Colon (tissue), 2 donors: ENCODE results near the gene TANC2.

Source experiments
- FAIRE-seq: peaks from 2 replicates; lab custom pipeline; 2012; peaks lifted over from hg19 to GRCh38; lab: Jason Lieb, UNC
- donor health status: control.
- donor health status: control.

Gene TANC2

GRCh38 chr17:62965686-62966425, at the start of gene TANC2:
TSS of gene TANC2 (plus strand) at chr17:62966235. CDS start at chr17:63009560, 43,325 bp downstream.
- no peak for FAIRE-seq

DNA sequence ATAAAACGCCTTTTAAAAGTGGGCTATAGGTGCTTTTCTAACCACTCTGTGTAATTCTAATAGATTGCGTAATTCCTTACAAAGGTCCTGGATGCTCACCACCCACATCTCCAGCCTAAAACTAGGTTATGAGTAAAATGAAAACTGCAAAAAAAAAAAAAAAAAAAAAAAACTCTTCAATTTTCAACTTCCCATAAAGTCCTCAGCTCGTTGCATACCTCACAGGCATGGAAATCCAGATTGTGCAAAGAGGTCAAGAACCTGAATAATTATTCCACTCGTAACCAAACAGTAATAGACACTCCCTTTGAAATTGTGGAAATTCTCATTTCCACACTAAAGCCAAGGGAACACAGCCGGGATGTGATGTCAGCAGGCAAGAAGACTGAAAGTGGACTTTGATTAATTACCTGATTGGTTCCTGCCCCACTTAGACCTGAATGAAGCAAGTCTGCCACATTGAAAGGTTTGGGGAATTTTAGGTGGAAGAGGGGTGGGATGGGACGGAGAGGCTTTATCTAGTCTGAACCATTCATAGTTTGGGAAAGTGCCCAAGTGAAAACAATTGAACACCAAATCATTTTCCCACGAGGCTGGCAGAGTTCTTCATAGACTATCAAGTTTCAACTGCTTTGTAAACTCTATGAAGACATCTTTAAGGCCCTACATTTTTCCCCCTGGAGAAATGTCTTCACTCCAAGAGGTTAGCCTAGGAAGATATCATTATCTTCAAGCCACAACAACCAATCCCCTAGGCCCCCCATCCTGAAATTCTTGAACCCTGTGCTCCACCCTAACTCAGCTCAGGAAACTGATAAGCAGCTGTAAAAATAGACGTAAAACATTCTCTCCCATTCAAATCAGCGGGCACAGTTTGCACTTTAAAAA, 49.1 kb upstream of the TANC2 start:
- no peak for FAIRE-seq

GRCh38 chr17:62919388-62919787, 46.6 kb upstream of the TANC2 start:
- no peak for FAIRE-seq

DNA sequence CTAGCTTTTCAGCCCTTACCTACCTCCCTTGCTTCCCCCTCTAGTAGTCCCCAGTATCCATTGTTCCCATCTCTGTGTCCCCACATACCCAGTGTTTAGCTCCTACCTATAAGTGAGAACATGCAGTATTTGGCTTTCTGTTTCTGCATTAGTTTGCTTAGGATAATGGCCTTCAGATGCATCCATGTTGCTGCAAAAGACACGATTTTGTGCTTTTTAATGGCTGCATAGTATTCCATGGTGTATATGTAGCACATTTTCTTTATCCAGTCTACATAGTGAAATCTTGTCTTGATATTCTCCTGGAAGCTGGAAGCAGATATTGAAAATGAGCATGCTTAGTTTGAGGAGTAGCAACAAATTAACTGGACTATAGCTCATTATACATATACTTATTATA, 45.7 kb upstream of the TANC2 start:
- FAIRE-seq = no peak

GRCh38 chr17:62921817-62922216, 44.2 kb upstream of the TANC2 start:
- no peak for FAIRE-seq

GRCh38 chr17:62923258-62924150, 42.5 kb upstream of the TANC2 start:
- FAIRE-seq = no peak

DNA sequence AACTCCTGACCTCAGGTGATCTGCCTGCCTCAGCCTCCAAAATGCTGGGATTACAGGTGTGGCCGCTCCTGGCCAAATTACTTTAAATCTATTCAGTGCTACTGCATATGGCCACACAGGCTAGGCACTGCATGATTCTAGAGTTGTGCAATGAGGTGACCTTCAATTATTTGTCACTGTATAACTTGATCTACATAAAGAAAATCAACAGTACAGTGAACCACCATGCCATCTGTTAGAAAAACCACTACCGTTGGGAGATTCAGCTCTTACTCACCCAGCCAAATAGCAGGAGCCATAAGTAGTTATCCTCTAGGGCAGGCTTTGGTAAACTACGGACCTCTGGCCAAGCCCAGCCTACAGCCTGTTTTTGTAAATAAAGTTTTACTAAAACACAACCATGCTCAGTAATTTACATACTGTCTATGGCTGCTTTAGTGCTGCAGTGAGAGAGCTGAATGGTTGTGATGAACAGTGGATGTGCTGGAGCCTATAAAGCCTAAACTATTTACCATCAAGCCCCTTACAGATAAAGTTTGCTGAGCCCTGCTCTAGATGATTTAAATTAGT, 40.7 kb upstream of the TANC2 start:
- no peak for FAIRE-seq

- no peak for FAIRE-seq
These were observed 39.0 kb upstream of the TANC2 start for GRCh38 chr17:62927083-62927482.

- FAIRE-seq = no peak
These were observed 36.7 kb upstream of the TANC2 start for GRCh38 chr17:62929320-62929719.

DNA sequence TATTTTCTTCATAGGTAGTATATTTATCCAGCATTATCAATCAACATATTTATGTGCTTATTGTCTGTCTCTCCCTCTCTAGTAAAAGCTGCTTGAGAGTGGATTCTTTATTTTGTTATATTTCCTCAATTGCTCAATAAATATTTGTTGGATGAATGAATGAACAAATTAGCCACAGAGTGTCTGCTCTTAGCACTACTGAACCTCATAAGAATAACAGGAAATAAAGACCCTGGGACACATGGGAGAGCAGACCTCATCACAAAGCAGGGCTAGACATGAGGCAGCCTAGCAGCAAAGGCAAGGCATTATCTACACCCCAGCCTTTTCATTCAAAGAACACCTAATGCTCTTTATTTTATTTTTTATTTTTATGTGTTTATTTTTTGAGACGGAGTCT, 34.9 kb upstream of the TANC2 start:
- FAIRE-seq = no peak

- FAIRE-seq = no peak
These were observed 32.3 kb upstream of the TANC2 start for GRCh38 chr17:62933501-62934385.

- FAIRE-seq = no peak
These were observed 30.9 kb upstream of the TANC2 start for GRCh38 chr17:62935098-62935497.

GRCh38 chr17:62935523-62935922, 30.5 kb upstream of the TANC2 start:
- no peak for FAIRE-seq

DNA sequence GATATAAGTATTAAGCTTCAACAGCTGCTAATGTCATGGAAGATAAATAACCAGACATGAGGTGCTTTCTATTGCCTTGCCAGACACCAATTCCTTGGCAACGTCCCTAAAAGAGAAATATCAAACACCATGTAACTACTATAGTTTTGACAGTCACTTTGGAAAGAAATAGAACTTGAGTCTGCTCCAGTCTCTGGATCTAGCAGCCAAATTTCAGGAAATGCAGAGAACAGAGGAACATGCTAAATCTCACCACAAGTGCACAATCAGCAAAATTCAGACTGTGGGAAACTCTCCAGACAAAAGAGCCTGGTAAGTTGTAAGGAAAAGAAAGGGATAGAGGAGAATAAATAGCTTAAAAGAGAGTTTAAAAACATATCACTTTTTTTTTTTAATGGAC, 28.4 kb upstream of the TANC2 start:
- FAIRE-seq = no peak

DNA sequence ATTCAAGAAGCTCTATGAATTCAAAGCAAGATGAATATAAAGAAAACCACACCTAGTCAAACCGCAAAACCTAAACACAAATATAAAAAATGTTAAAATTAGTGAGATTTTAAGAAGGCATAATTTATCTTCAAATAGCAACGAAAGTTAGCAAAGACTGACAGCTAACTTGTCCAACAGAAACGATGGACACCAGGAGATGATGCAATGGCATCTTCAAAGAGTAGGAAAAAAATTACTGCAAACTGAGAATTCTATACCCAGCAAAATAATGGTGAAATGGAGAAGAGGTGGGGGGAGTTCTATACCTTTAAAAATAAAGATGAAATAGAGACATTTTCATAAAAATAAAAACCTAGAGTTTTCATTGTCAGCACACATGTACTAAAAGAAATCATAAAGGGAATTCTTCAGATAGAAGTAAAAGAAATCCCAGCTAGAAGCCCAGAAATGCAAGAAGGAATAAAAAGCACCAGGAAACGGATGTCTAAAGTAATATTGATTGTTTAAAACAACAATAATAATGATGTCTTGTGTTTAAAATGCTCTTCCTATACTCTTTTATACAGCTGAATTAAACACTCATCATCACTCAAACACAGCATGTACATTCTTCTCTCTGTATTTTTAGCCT, 24.6 kb upstream of the TANC2 start:
- FAIRE-seq = no peak

GRCh38 chr17:62948370-62948769, 17.7 kb upstream of the TANC2 start:
- no peak for FAIRE-seq

DNA sequence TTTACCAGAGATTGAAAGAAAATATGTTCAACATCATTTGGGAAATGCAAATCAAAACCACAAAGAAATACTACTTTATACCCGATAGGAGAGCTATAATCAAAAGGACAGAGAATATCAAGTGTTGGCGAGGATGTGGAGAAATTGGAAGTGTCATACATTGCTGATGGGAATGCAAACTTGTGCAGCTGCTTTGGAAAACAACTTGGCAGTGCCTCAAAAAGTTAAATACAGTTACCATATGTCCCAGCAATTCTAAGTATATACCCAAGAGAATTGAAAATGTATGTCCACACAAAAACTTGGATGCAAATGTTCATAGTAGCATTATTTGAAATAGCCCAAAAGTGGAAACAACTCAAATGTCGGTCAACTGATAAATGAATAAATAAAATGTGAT, 17.0 kb upstream of the TANC2 start:
- FAIRE-seq = no peak

- no peak for FAIRE-seq
These were observed 16.0 kb upstream of the TANC2 start for GRCh38 chr17:62950067-62950466.

DNA sequence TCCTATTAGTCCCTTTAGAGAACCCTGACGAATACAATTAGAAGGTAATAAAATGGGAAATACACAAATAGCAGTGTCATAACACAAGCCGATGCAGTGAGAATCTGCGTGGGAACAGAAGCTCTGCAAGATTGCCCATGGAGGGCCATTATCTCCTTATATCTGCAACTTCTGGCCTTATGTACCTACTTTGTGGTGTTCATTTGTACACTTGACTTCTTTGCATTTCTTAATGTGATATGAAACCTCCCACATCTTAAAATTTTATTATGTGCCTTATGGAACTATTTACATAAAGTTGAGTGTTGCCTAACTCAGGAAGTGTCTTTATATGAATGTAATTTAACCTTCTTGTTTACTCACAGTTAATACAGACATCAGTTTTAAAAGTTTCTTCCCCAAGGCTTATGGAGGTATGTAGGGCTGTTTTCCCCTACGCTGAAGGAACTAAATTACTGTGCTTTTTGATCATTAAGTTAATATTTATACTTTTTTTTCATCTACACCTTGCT, 10.1 kb upstream of the TANC2 start:
- no peak for FAIRE-seq

- FAIRE-seq = no peak
These were observed 2.7 kb upstream of the TANC2 start for GRCh38 chr17:62963296-62963695.
